Effector memory CD4-positive, alpha-beta T cell (primary cell): Measurements from ENCODE around the gene FZD7.
A peak's percentile ranks its signal among the peaks of the same experiment; 100 is the strongest.

Experiments used
- DNase-seq, 3 donors: peaks; one replicate each; pipeline ENCODE4 v3.0.0-alpha.2; 2020
- H3K27ac ChIP-seq: 2 replicates; pipeline ENCODE4 v1.7.0; 2013; ENCODE audit warnings: mild to moderate bottlenecking, low read length, moderate library complexity; ENCODE audit not compliant: insufficient read depth, poor library complexity, severe bottlenecking
- H3K27me3 ChIP-seq: replicated peaks from 2 replicates; pipeline ENCODE4 v1.7.0; 2013; ENCODE audit warnings: mild to moderate bottlenecking, low read length; ENCODE audit not compliant: insufficient read depth, control insufficient read depth, poor library complexity, severe bottlenecking
- H3K36me3 ChIP-seq: 2 replicates; pipeline ENCODE4 v1.7.0; 2013; ENCODE audit warnings: mild to moderate bottlenecking, low read length, moderate library complexity; ENCODE audit not compliant: control insufficient read depth, insufficient read depth
- H3K4me1 ChIP-seq: 2 replicates; pipeline ENCODE4 v1.7.0; 2013; ENCODE audit warnings: low read length, mild to moderate bottlenecking; ENCODE audit not compliant: control insufficient read depth, insufficient read depth, poor library complexity, severe bottlenecking
- H3K4me3 ChIP-seq: 2 replicates; pipeline ENCODE4 v1.7.0; 2013; ENCODE audit warnings: low read length, low read depth, mild to moderate bottlenecking; ENCODE audit not compliant: insufficient read depth, poor library complexity, severe bottlenecking
- H3K9me3 ChIP-seq: 2 replicates; pipeline ENCODE4 v1.7.0; 2013; ENCODE audit warnings: mild to moderate bottlenecking, low read length, moderate library complexity; ENCODE audit not compliant: control insufficient read depth

The FZD7 gene

GRCh38 chr2:202023904-202024266 lies 9.8 kb upstream of the FZD7 start:
- DNase-seq = no peak
- Histone ChIP-seq H3K27ac (no peak overlapping the region), H3K4me1 (no peaks in the 10 kb centered on the region), H3K4me3 (no peak overlapping the region), H3K9me3 (no peaks in the 10 kb centered on the region), H3K36me3 (no peaks in the 10 kb centered on the region), H3K27me3 (no peaks in the 10 kb centered on the region)

DNA sequence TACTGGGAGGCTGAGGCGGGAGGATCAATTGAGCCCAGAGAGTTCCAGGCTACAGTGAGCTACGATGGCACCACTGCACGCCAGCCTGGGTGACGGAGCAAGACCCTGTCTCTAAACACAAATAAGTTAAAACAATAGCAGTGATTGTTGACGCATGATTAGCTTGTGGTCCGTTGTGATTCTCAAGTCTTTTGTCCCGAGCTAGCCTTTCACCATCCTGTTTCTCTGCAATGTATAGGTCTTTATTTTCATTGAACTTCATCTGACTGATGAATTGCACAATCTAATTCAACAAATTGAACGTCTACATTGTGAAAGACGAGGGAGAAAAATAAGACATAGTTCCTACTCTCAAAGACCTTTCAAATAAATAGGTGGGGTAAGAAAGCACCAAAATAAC lies 8.8 kb upstream of the FZD7 start:
- Histone ChIP-seq H3K4me3 (no peak overlapping the region), H3K4me1 (no peaks in the 10 kb centered on the region), H3K27me3 (no peaks in the 10 kb centered on the region), H3K27ac (no peak overlapping the region), H3K9me3 (no peaks in the 10 kb centered on the region), H3K36me3 (no peaks in the 10 kb centered on the region)
- DNase-seq = no peak

- Histone ChIP-seq H3K9me3 (no peaks in the 10 kb centered on the region), H3K27me3 (no peaks in the 10 kb centered on the region), H3K27ac (no peak overlapping the region), H3K36me3 (no peaks in the 10 kb centered on the region), H3K4me3 (no peak overlapping the region), H3K4me1 (no peaks in the 10 kb centered on the region)
- no peak for DNase-seq
Measured at GRCh38 chr2:202025816-202026215, 7.8 kb upstream of the FZD7 start.

- H3K9me3 ChIP-seq = no peaks in the 10 kb centered on the region
- no peak overlapping the region for H3K27ac ChIP-seq
- H3K4me1 ChIP-seq = no peaks in the 10 kb centered on the region
- H3K4me3 ChIP-seq = no peak overlapping the region
- DNase-seq = no peak
- no peaks in the 10 kb centered on the region for H3K27me3 ChIP-seq
- no peaks in the 10 kb centered on the region for H3K36me3 ChIP-seq
Measured at GRCh38 chr2:202026507-202026906, 7.1 kb upstream of the FZD7 start.

- no peak for DNase-seq
- no peak overlapping the region for H3K4me3 ChIP-seq
- no peaks in the 10 kb centered on the region for H3K36me3 ChIP-seq
- H3K4me1 ChIP-seq = peaks cover 13% of the 10 kb centered on the region
- H3K27ac ChIP-seq = no peak overlapping the region
- no peaks in the 10 kb centered on the region for H3K9me3 ChIP-seq
- peaks cover 8% of the 10 kb centered on the region for H3K27me3 ChIP-seq
Measured at GRCh38 chr2:202030691-202031090, 3.0 kb upstream of the FZD7 start.

GRCh38 chr2:202031246-202031951 lies 2.3 kb upstream of the FZD7 start:
- Histone ChIP-seq H3K36me3 (no peaks in the 10 kb centered on the region), H3K4me3 (no peak overlapping the region), H3K27ac (no peak overlapping the region), H3K27me3 (peaks cover 14% of the 10 kb centered on the region), H3K9me3 (no peaks in the 10 kb centered on the region), H3K4me1 (peaks cover 13% of the 10 kb centered on the region)
- no peak for DNase-seq

- H3K27ac ChIP-seq = no peak overlapping the region
- peaks cover 13% of the 10 kb centered on the region for H3K4me1 ChIP-seq
- H3K36me3 ChIP-seq = no peaks in the 10 kb centered on the region
- H3K4me3 ChIP-seq = peak overlapping the region; percentile 79
- peak; percentile 8 to 20 (median 15) for DNase-seq
- H3K27me3 ChIP-seq = peaks cover 27% of the 10 kb centered on the region
- H3K9me3 ChIP-seq = no peaks in the 10 kb centered on the region
Measured at GRCh38 chr2:202032846-202033316, 774 bp upstream of the FZD7 start.

GRCh38 chr2:202034249-202035088 lies 814 bp downstream of the FZD7 start:
- peak in 1 of 3 donors; percentile 6 for DNase-seq
- no peaks in the 10 kb centered on the region for H3K36me3 ChIP-seq
- peak overlapping the region; percentile 59 for H3K4me3 ChIP-seq
- H3K9me3 ChIP-seq = no peaks in the 10 kb centered on the region
- H3K4me1 ChIP-seq = peaks cover 13% of the 10 kb centered on the region
- H3K27me3 ChIP-seq = peaks cover 27% of the 10 kb centered on the region
- H3K27ac ChIP-seq = peak overlapping the region; percentile 33

GRCh38 chr2:202035089-202035940 lies 1.7 kb downstream of the FZD7 start:
- Histone ChIP-seq H3K9me3 (no peaks in the 10 kb centered on the region), H3K27ac (no peak overlapping the region), H3K4me1 (peaks cover 13% of the 10 kb centered on the region), H3K27me3 (peaks cover 30% of the 10 kb centered on the region), H3K4me3 (peak overlapping the region; percentile 59), H3K36me3 (no peaks in the 10 kb centered on the region)
- no peak for DNase-seq
